ENCODE measurements around the gene MASP1. TPM values are rescaled to one million over a fixed set of nuclear protein-coding genes. Genes with fewer than 3 reads are reported as not detected.

The MASP1 gene
- total and polyA plus RNA-seq, 2 experiments from 2014 or later: 1.6 to 3.0 TPM

GRCh38 chr3:187310954-187311470, 19.5 kb upstream of the MASP1 start:
- Histone ChIP-seq H3K27ac (ENCODE audit: low read depth) (no peak overlapping the region), H3K9me2 (ENCODE audit: insufficient read depth) (no peaks in the 10 kb centered on the region), H3K4me3 (no peak overlapping the region), H3F3A (replicated peaks; ENCODE audit: low read depth) (no peaks in the 10 kb centered on the region), H3K27me3 (ENCODE audit: insufficient read depth) (no peaks in the 10 kb centered on the region), H3K4me2 (no peak overlapping the region), H2AFZ (no peak overlapping the region), H4K20me1 (replicated peaks; ENCODE audit: insufficient read depth) (no peaks in the 10 kb centered on the region), H3K36me3 (ENCODE audit: insufficient read depth) (no peaks in the 10 kb centered on the region), H3K4me1 (ENCODE audit: insufficient read depth) (0 out of 2 replicates have a peak, but pooled peaks cover 4% of the 10 kb centered on the region), H3K79me2 (replicated peaks; ENCODE audit: insufficient read depth) (no peaks in the 10 kb centered on the region)
- H3K4me1 Mint-ChIP-seq: no peaks in the 10 kb centered on the region; the same call in 2 of the 3 replicates
- DNase-seq (ENCODE audit: low spot score): no peak
- peaks cover 14% of the 10 kb centered on the region for H3K9me3 Mint-ChIP-seq
- H3K36me3 Mint-ChIP-seq (ENCODE audit: low read depth): peaks cover 3% of the 10 kb centered on the region
- H3K4me3 Mint-ChIP-seq: no peak overlapping the region
- H3K27me3 Mint-ChIP-seq (ENCODE audit: insufficient read depth, low read depth, poor library complexity): peaks cover 1% of the 10 kb centered on the region
- no peak overlapping the region for H3K27ac Mint-ChIP-seq
- ATAC-seq: no peak
- no peak for TF ChIP-seq POLR2AphosphoS5 (IDR thresholded peaks at IDR 0.05; ENCODE audit: low read depth)
- TF ChIP-seq ETS1 (IDR thresholded peaks at IDR 0.05): no peak
- TF ChIP-seq EZH2phosphoT487 (IDR thresholded peaks at IDR 0.05; ENCODE audit: unreplicated experiment): no peak
- TF ChIP-seq CREB1 (CRISPR knock-in tag; IDR thresholded peaks at IDR 0.05; ENCODE audit: low read depth): no peak
- TF ChIP-seq ZNF331 (CRISPR knock-in tag; IDR thresholded peaks at IDR 0.05; ENCODE audit: low read depth): no peak
- TF ChIP-seq ZNF114 (CRISPR knock-in tag; IDR thresholded peaks at IDR 0.05): no peak
- TF ChIP-seq STAT1 (IDR thresholded peaks at IDR 0.05; ENCODE audit: unreplicated experiment): no peak
- TF ChIP-seq CTCF (conservative IDR thresholded peaks at IDR 0.05; ENCODE audit: low read depth in 2 of 2): no peak
- TF ChIP-seq JUNB (IDR thresholded peaks at IDR 0.05; ENCODE audit: unreplicated experiment): no peak
- TF ChIP-seq NANOG (IDR thresholded peaks at IDR 0.05; ENCODE audit: borderline replicate concordance): no peak
- TF ChIP-seq, protein P1, sequence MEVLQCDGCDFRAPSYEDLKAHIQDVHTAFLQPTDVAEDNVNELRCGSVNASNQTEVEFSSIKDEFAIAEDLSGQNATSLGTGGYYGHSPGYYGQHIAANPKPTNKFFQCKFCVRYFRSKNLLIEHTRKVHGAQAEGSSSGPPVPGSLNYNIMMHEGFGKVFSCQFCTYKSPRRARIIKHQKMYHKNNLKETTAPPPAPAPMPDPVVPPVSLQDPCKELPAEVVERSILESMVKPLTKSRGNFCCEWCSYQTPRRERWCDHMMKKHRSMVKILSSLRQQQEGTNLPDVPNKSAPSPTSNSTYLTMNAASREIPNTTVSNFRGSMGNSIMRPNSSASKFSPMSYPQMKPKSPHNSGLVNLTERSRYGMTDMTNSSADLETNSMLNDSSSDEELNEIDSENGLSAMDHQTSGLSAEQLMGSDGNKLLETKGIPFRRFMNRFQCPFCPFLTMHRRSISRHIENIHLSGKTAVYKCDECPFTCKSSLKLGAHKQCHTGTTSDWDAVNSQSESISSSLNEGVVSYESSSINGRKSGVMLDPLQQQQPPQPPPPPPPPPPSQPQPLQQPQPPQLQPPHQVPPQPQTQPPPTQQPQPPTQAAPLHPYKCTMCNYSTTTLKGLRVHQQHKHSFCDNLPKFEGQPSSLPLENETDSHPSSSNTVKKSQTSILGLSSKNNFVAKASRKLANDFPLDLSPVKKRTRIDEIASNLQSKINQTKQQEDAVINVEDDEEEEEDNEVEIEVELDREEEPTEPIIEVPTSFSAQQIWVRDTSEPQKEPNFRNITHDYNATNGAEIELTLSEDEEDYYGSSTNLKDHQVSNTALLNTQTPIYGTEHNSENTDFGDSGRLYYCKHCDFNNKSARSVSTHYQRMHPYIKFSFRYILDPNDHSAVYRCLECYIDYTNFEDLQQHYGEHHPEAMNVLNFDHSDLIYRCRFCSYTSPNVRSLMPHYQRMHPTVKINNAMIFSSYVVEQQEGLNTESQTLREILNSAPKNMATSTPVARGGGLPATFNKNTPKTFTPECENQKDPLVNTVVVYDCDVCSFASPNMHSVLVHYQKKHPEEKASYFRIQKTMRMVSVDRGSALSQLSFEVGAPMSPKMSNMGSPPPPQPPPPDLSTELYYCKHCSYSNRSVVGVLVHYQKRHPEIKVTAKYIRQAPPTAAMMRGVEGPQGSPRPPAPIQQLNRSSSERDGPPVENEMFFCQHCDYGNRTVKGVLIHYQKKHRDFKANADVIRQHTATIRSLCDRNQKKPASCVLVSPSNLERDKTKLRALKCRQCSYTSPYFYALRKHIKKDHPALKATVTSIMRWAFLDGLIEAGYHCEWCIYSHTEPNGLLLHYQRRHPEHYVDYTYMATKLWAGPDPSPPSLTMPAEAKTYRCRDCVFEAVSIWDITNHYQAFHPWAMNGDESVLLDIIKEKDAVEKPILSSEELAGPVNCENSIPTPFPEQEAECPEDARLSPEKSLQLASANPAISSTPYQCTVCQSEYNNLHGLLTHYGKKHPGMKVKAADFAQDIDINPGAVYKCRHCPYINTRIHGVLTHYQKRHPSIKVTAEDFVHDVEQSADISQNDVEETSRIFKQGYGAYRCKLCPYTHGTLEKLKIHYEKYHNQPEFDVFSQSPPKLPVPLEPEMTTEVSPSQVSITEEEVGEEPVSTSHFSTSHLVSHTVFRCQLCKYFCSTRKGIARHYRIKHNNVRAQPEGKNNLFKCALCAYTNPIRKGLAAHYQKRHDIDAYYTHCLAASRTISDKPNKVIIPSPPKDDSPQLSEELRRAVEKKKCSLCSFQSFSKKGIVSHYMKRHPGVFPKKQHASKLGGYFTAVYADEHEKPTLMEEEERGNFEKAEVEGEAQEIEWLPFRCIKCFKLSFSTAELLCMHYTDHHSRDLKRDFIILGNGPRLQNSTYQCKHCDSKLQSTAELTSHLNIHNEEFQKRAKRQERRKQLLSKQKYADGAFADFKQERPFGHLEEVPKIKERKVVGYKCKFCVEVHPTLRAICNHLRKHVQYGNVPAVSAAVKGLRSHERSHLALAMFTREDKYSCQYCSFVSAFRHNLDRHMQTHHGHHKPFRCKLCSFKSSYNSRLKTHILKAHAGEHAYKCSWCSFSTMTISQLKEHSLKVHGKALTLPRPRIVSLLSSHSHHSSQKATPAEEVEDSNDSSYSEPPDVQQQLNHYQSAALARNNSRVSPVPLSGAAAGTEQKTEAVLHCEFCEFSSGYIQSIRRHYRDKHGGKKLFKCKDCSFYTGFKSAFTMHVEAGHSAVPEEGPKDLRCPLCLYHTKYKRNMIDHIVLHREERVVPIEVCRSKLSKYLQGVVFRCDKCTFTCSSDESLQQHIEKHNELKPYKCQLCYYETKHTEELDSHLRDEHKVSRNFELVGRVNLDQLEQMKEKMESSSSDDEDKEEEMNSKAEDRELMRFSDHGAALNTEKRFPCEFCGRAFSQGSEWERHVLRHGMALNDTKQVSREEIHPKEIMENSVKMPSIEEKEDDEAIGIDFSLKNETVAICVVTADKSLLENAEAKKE (CRISPR knock-in tag; IDR thresholded peaks at IDR 0.05): no peak
- TF ChIP-seq, protein P2, sequence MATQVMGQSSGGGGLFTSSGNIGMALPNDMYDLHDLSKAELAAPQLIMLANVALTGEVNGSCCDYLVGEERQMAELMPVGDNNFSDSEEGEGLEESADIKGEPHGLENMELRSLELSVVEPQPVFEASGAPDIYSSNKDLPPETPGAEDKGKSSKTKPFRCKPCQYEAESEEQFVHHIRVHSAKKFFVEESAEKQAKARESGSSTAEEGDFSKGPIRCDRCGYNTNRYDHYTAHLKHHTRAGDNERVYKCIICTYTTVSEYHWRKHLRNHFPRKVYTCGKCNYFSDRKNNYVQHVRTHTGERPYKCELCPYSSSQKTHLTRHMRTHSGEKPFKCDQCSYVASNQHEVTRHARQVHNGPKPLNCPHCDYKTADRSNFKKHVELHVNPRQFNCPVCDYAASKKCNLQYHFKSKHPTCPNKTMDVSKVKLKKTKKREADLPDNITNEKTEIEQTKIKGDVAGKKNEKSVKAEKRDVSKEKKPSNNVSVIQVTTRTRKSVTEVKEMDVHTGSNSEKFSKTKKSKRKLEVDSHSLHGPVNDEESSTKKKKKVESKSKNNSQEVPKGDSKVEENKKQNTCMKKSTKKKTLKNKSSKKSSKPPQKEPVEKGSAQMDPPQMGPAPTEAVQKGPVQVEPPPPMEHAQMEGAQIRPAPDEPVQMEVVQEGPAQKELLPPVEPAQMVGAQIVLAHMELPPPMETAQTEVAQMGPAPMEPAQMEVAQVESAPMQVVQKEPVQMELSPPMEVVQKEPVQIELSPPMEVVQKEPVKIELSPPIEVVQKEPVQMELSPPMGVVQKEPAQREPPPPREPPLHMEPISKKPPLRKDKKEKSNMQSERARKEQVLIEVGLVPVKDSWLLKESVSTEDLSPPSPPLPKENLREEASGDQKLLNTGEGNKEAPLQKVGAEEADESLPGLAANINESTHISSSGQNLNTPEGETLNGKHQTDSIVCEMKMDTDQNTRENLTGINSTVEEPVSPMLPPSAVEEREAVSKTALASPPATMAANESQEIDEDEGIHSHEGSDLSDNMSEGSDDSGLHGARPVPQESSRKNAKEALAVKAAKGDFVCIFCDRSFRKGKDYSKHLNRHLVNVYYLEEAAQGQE (IDR thresholded peaks at IDR 0.05; ENCODE audit: unreplicated experiment): no peak
- TF ChIP-seq EZH2 (IDR thresholded peaks at IDR 0.05; ENCODE audit: low read depth, unreplicated experiment): no peak
